Measurements from ENCODE around the gene OSBP.
"Not testable (repeated sequence)": the region's sequence is repeated elsewhere in the genome, so short reads cannot be mapped to it uniquely, and the experiment has no call there.

The OSBP gene, protein sequence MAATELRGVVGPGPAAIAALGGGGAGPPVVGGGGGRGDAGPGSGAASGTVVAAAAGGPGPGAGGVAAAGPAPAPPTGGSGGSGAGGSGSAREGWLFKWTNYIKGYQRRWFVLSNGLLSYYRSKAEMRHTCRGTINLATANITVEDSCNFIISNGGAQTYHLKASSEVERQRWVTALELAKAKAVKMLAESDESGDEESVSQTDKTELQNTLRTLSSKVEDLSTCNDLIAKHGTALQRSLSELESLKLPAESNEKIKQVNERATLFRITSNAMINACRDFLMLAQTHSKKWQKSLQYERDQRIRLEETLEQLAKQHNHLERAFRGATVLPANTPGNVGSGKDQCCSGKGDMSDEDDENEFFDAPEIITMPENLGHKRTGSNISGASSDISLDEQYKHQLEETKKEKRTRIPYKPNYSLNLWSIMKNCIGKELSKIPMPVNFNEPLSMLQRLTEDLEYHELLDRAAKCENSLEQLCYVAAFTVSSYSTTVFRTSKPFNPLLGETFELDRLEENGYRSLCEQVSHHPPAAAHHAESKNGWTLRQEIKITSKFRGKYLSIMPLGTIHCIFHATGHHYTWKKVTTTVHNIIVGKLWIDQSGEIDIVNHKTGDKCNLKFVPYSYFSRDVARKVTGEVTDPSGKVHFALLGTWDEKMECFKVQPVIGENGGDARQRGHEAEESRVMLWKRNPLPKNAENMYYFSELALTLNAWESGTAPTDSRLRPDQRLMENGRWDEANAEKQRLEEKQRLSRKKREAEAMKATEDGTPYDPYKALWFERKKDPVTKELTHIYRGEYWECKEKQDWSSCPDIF

DNA sequence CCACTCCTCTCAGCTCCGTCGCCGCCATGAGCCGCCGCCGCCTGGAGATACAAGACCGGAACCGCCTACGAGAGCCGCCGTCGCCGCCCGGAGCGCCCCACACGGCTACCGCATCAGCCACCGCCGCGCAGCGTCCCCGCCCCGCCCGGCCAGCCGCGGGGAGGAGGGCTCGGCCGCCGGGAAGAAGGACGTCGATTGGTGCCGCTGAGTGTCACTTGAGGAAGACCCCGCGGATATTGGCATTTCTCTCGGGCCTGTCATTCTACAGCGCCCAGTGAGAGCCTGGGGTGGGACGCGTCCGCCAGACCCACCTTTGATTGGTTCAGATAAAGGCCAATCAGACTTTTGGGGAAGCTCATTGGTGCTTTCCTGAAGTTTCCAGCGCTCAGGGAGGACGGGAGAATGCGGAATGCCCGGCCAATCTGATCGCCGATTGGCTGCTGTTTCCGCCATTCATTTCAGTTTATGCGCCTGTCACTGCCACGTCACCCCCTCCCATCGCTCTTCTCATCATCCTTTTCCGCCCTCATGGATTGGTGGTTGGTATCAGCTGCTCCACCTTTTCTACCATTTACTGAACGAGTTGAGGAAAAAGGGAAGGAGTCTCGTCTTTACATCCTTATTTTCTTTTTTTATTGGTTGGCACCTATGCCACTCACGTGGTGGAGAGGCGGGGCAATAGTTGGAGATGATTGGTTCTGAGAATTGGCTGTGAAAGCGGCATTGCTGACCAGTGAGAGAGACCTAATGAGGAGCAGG, at the start of gene OSBP:
Gene OSBP (minus strand): TSS at position 138 of the 759 bp plus-strand sequence. CDS start 110 bp downstream, at position 28.
- peak; percentile 100 for DNase-seq (ENCODE audit: low read depth)

DNA sequence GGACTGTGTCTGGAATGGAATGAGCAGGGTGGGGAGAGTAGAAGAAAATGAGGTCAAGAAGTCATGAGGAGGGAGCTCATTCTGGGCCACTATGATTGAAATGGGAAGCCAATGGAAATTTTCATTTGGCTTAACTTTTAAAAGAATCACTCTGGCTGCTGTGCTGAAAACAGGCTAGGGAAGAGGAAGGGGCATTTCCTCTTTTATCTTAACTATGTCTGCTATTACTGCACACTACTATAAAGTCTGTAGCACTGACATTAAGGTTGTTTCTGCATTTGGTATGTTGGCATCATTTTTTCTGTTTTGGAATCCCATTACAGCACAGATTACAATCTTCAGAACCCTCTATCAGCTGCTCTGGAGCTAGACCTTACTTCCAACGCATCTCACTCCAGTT, 45.0 kb upstream of the OSBP start:
- DNase-seq (ENCODE audit: low read depth), result no peak

DNA sequence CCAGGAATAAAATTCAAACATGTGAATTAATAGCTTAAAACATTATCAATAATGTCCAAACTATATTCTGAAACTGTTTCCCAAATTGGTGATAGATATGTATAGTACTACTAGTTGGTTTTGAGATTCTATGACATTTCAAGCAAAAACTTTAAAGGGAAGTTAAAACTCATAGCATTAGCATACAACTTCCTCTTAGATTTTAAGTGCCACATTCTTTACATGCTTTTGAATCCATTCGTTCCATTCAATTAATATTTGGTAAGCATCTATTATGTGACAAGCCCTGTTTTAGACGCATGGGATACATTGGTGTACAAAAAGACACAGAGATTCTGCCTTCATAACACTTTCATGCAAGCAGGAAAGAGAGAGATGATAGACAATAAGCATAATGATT, 44.4 kb upstream of the OSBP start:
- DNase-seq (ENCODE audit: low read depth), result no peak

DNA sequence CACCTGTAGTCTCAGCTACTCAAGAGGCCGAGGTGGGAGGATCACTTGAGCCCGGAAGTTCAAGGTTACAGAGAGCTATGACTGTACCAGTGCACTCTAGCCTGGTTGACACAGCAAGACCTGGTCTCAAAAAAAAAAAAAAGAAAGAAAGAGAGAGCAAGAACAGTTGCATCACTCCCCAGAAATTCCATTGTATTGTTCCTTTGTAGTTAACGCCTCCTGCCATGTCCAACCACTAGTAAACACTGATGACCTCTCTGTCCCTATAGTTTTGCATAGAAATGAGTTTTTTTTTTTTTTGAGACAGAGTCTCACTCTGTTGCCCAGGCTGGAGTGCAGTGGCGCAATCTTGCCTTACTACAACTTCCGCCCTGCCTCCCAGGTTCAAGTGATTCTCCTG, 42.5 kb upstream of the OSBP start:
- no peak for DNase-seq (ENCODE audit: low read depth)

DNA sequence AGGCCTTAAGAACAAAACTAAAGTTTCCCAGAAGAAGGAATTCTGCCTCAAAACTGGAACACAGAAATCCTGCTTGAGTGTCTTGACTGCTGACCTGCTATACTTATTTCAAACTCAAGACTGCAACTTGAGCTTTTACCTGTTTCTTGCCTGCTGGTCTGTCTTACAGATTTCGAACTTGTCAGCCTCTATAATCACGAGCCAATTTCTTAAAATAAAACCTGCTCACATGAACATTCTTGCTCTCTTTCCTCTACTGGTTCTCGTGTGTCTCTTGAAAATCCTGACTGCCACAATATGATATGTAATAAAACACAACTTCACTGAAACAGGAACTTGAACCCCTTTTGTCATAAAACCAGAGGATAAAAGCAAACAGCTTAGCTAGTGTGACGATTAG, 39.3 kb upstream of the OSBP start:
- DNase-seq (ENCODE audit: low read depth), result no peak

DNA sequence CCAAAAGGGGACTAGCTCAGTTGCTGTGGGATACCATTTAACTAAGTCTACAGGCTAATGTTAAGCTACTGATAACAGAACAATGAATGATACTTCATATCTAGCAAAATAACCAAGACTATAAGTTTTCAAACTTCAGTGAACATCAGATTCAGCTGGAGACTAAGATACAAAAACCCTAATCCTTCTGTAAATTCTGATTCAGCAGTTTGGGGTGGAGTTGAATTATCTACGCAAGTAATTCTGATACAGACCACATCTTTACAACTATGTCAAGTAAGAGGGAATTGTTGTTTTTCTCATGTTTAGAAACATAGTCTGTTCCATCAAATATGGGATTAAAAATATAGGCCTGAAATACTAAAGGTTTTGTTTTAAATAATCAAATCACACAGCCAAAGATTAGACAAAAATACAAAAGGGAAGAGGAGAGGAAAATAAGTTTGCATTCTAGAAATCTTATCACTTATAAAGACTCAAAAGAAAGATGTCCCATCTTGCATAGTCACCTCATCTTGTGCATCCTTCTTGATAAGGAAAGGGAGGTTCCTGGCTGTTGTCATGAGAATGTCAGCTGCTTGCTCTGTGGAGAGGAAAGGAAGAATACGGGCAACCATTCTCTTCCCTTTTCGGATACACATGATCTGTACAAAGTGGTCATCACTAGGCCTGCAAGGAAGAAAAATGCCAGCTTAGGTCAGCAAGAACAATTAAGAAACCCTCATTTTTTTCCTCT, 31.8 kb upstream of the OSBP start:
- DNase-seq (ENCODE audit: low read depth), result no peak

DNA sequence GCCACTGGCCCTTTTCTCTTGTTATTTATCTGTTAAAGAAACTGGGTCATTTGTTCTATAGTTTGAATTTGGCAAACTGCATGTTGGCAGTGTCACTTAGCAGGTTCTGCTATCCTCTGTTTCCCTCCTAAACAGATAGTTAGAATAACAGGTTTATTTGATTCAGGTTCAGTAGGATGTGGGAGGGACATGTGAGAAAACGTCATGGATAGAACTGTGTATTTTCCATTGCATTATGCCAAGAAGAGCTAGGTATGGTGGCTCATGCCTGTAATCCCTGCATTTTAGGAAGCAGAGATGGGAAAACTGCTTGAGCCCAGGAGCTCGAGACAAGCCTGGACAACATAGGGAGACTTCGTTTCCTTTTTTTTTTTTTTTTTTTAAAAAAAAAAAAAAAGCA, 29.0 kb upstream of the OSBP start:
- no peak for DNase-seq (ENCODE audit: low read depth)

DNA sequence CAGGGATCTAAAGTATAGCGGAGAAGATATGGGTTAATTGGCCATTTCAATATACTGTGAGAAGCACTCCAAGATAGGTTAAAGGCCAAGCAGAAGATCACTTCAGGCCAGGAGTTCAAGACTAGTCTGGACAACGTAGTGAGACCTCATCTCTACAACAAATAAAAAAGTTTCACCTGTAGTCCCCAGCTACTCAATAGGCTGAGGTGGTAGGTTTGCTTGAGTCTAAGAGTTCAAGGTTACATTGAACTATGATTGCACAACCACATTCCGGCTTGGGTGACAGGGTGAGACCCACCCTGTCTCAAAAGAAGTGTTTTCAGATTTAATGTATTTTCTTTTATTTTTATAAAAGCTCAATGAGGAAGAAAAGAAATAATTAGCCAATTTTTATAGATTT, 27.8 kb upstream of the OSBP start:
- no peak for DNase-seq (ENCODE audit: low read depth)

DNA sequence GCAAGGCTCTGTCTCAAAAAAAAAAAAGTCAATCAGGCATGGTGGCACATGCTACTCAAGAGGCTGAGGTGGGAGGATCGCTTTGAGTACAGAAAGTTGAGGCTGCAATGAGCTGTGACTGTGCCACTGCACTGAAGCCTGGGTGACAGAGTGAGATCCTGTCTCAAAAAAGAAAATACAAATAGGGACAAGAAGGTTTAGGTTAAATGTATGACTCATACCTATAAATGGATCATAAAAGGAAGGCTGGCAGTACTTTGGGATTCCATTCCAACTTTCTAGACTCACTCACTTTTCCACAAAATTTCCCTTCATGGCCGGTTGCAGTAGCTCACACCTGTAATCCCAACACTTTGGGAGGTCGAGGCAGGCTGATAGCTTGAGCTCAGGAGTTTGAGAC, 25.6 kb upstream of the OSBP start:
- DNase-seq (ENCODE audit: low read depth), result peak; percentile 3

DNA sequence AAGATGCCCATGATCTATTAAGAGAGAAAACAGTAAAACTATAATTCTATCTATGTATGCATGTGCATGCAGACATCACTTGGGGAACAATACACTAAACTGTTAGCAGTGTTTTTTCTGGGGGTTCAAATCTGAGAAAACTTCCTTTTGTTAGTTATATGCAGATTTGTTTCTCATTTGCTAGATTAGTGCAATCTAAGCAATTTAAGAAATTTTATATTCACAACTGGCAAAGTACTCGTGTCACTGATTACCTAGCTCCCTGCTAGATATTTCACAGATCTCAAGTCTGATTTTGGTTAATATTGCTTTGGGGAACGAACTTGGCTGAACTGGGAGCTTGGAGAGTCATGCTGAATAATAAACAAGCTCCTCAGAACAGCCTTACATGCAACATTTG, 14.9 kb upstream of the OSBP start:
- DNase-seq (ENCODE audit: low read depth), result no peak

DNA sequence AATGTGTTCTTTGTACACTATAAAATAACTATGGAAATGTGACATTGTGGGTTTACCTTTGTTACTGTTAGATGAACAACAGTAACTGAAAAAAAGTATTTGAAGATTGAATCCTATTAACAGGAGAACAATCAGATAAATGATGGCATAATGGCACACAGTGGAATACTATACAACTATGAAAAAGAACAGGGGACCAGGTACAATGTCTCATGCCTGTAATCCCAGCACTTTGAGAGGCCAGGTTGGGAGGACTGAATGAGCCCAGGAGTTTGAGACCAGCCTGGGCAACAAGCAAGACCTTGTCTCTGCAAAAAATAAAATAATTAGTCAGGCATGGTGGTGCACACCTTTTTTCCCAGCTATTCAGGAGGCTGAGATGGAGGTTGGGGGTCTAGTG, 14.4 kb upstream of the OSBP start:
- DNase-seq (ENCODE audit: low read depth), result no peak

DNA sequence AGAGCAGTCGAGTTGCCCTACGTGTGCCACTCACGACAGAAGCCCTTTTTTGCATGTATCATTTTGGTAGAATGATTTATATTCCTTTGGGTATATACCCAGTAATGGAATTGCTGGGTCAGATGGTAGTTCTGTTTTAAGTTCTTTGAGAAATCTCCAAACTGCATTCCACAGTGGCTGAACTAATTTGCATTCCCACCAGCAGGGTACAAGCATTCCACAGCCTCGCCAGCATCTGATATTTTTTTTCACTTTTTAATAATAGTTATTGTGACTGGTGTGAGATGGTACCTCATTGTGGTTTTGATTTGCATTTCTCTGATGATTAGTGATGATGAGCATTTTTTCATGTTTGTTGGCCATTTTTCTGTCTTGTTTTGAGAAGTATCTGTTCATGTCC, 11.4 kb upstream of the OSBP start:
- DNase-seq (ENCODE audit: low read depth), result not testable (repeated sequence)

DNA sequence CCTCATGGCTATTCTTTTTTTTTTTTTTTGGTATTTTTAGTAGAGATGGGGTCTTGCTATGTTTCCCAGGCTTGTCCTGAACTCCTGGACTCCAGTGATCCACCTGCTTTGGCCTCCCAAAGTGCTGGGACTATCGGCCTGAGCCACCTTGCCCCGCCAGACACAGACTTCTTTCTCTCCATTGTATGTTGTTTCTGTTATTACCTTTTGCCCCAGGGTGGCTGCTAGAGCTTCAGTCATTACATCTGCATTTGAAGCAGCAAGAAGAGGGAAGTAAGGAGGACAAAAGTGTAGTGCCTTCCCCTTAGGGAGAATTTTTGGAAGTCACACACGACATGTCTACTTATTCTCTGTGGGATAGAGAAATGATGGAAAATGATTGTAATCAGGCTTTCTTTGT, 10.1 kb upstream of the OSBP start:
- DNase-seq (ENCODE audit: low read depth), result no peak

DNA sequence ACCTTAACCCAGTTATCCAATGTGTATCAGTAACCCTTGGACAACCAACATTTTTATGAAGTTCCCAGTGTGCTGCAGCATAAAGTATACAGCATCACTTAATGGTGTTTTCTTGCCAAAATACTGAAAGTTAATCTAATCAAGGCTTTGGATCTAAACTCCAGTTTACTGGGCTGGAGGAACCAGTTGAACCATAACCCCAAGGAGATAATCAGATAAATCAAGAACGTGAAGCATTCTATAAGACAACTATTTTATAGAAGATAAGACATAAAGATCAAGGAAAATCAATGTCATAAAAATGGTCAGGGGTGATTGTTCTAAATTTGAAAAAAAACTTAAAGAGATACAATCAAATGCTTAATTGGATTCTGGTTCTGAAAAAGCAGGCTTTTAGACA, 2.3 kb upstream of the OSBP start:
- no peak for DNase-seq (ENCODE audit: low read depth)

DNA sequence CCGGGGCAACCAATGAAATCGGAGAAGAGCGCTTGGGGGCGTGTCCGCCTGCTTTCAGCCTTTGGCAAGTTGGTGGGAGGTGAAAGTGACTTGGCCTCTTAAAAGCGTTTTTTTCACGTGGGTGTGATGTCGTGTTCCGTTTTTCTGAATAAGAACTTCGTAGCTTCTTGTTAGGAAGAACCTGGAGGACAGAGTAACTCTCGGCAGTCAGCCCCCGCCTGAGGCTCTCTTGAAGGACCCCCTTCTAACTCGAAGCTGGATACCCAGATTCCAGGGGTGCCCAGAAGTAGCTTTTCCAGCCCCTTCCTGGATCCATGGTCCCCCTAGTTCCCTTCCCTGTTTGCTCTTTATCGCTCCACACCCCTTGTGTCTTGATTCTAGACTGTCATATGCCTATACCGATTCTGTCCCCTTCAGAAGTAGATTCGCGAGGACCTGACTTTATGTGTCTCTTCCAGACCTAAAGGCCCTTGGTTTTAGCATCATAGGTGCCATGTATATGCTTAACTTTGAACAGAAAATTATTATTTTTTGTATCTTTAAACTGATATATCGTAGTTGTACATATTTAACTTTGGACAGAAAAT, 915 bp upstream of the OSBP start:
- no peak for DNase-seq (ENCODE audit: low read depth)

DNA sequence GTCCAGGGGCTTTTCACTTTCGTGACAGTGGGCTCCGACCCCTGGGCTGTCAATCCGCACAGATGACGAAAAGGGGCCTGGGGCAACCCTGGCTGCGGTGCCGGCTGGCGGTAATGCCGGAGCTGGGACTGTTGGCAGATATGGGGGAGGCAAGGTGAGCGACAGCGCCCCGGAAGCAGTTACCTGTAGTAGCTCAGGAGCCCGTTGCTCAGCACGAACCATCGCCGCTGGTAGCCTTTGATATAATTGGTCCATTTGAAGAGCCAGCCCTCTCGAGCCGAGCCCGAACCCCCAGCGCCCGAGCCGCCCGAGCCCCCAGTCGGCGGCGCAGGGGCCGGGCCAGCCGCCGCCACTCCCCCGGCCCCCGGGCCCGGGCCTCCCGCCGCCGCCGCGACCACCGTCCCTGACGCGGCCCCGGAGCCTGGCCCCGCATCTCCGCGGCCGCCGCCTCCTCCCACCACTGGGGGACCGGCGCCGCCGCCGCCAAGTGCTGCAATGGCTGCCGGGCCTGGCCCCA, 396 bp downstream of the OSBP start:
- DNase-seq (ENCODE audit: low read depth), result no peak

DNA sequence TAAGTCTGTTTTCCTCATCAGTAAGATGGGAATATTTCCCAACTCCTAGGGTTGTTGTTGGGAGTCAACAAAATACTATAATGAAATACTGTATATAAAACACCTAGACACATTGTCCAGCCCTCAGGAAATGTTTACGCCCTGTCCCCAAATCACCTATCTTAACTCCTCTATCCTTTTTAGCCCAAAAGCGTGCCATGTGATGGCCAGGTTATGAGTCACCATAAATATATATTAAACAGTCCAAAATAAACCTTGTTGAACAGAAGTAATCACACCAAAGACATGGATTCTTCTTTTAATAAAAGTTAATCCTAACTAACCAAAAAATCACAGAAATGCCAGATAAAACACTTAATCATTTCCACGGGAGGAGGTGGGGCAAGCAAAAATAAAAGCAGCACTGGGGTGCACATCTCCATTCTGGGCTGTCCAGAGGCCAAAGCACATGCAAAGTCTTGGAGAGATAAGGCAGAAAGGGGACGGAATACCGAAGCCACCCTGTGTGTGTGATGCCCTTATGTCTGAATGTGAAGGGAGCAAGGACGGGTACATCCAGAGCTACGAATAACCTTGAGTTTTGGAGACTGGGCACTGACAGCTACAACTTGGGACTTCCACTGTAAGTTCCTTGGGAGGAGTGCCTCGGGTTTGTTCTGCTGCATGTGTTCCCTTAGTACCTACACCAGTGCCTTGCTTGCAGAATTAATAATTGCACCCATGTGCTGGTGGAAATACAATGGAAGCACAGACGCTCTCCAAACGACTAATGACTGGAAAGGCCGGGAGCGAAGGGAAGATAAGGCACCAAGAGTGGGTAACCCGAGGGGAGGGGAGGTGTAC, 1.1 kb downstream of the OSBP start:
- no peak for DNase-seq (ENCODE audit: low read depth)

DNA sequence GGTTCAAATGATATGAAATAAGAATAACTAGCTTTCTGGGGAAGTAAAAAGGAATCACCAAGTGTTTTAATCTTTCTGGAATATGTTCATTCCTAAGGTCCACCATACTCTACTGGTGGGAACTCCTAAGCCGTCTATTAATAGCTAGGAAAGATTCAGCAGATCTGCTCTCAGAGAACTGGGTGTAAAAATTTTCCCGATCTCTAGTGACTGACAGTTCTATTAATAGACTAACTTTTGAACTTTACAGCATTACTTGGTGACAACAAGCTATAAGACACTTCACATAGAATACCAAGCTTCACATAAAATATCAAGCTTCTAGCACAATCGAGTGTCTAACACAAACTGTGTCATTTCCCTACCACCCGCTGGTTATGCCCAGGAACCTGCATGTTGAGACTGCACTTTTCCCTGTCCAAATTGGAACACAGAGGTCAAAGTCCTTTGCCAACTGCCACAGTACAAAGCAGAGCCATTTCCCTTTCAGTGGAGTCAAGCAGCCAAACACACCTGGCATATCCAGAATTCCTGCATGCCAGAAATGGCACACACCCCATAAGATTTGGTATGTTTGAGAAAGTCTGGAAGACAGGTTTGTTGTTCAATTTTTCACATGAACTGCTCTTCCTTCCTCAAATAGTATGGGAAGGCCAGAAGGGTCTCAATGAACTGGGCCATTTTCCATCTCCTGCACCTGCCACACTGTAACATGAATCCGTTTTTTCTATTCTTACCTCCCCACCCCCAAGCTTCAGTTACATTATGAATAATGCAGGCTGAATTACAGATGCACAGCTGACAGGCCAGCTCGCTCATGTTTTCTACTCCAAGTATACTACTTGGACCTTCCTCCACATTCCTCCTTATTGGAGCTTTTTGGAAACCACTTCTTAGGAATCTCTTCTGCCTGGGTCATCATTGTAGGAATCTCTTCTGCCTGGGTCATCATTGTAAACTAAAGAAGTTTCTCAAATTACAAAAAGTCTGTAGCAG, 3.7 kb downstream of the OSBP start:
- DNase-seq (ENCODE audit: low read depth), result peak; percentile 12

DNA sequence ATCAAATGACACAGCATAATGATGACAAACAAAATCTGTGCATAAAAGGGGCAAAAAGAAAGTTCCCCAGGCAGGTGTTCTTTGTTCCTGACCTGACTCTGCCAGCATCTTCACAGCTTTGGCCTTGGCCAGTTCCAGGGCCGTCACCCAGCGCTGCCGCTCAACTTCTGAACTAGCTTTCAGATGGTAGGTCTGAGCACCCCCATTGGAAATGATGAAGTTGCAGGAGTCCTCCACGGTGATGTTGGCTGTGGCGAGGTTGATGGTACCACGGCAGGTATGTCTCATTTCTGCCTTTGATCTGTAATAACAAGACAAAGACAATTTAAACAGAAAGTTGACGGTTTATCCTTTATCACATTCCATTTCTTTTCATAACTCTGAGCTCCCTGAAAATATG, 5.3 kb downstream of the OSBP start:
- DNase-seq (ENCODE audit: low read depth), result no peak
